T47D (cell line): Measurements from ENCODE around the gene DYNC1H1.

ENCODE experiments used
- DNase-seq, 2 experiments: peaks; one replicate each; pipeline versions ENCODE4 v3.0.0 to v3.0.0-alpha.2; 2011 to 2012; ENCODE audit warnings: low read depth in 1 of 2, low spot score in 1 of 2
- JUND ChIP-seq: IDR thresholded peaks from 2 replicates; pipeline ENCODE4 v1.6.1; 2012; ENCODE audit warnings: low read depth
- in situ Hi-C: cut with HindIII; loops from 2 replicates; pipeline ENCODE4 v1.10.0; 2016; ENCODE audit warnings: low sequenced_read_pairs, low pct_unique_long_range_greater_than_20kb

The DYNC1H1 gene

GRCh38 chr14:101964297-101965180 lies at the start of gene DYNC1H1:
Gene DYNC1H1, plus strand, starts transcription at chr14:101964573. Its CDS starts 119 bp downstream, at chr14:101964692.
- peak; percentile 86 to 94 for DNase-seq
- in situ Hi-C loops, result no loop called here
- TF ChIP-seq JUND, result no peak

GRCh38 chr14:101915871-101916815 lies 48.2 kb upstream of the DYNC1H1 start:
- no peak for DNase-seq
- no peak for TF ChIP-seq JUND
- in situ Hi-C loops, result no loop called here

- in situ Hi-C loops, result no loop called here
- no peak for TF ChIP-seq JUND
- DNase-seq, result no peak
These were observed 47.5 kb upstream of the DYNC1H1 start for GRCh38 chr14:101916816-101917412.

GRCh38 chr14:101917413-101918017 lies 46.9 kb upstream of the DYNC1H1 start:
- TF ChIP-seq JUND, result no peak
- in situ Hi-C loops, result no loop called here
- no peak for DNase-seq

GRCh38 chr14:101918065-101918989 lies 46.0 kb upstream of the DYNC1H1 start:
- in situ Hi-C loops, result no loop called here
- DNase-seq, result no peak
- TF ChIP-seq JUND, result no peak

GRCh38 chr14:101920271-101920670 lies 44.1 kb upstream of the DYNC1H1 start:
- in situ Hi-C loops, result no loop called here
- no peak for TF ChIP-seq JUND
- no peak for DNase-seq

- no peak for DNase-seq
- no peak for TF ChIP-seq JUND
- in situ Hi-C loops, result no loop called here
These were observed 41.5 kb upstream of the DYNC1H1 start for GRCh38 chr14:101922866-101923265.

- DNase-seq, result no peak
- no peak for TF ChIP-seq JUND
- in situ Hi-C loops, result no loop called here
These were observed 39.2 kb upstream of the DYNC1H1 start for GRCh38 chr14:101925152-101925551.

- TF ChIP-seq JUND, result no peak
- no peak for DNase-seq
- in situ Hi-C loops, result no loop called here
These were observed 38.3 kb upstream of the DYNC1H1 start for GRCh38 chr14:101926085-101926484.

- no peak for DNase-seq
- TF ChIP-seq JUND, result no peak
- in situ Hi-C loops, result no loop called here
These were observed 37.8 kb upstream of the DYNC1H1 start for GRCh38 chr14:101926620-101927019.

GRCh38 chr14:101927859-101928258 lies 36.5 kb upstream of the DYNC1H1 start:
- no peak for DNase-seq
- no peak for TF ChIP-seq JUND
- in situ Hi-C loops, result no loop called here
